NCI-H1092 treated with DMSO at 0.1 percent for 48 hours (cell line): ENCODE results near the gene CREB3L2.
"Not testable (repeated sequence)": the region's sequence is repeated elsewhere in the genome, so short reads cannot be mapped to it uniquely, and the experiment has no call there.

Source experiments
- DNase-seq: peaks from one replicate; lab custom pipeline; 2025; lab: John Stamatoyannopoulos, UW

Gene CREB3L2

DNA sequence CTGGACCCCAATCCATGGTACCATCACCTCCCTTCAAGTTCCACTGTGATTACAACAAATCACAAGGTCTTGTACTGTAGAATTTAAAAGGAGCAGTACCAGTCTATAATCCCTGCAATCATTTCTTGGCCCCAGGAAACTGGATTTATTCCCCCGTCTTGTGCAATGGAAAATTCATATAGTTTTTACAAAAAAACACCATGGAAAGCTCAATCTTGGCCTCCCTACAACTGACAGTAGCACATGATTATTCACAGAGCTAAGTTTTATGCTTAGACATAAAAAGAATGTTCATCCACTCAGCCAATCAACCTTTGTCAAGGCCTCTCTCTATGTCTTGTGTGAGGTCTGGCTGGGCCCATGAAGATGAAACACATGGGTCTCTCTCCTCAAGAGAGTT lies 165.3 kb downstream of the CREB3L2 start:
- no peak for DNase-seq

DNA sequence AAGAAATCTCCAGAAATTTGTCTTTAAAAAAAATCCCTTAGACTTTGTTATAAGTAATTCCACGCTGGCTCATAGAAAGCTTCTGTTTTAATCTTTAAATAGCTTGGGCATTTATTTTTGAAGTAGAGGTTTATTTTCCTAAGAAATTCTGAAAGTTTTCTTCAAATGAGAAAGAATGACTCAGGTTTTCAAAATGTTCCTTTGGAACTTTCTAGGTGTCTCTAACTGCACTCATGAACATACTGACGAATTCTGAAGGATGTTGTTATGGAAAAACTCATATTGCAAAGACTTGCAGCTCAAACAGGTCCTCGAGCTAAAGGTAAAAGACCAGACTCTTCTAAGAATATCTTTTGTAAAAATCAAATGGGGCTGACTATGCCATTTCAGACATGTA lies 165.8 kb downstream of the CREB3L2 start:
- no peak for DNase-seq

DNA sequence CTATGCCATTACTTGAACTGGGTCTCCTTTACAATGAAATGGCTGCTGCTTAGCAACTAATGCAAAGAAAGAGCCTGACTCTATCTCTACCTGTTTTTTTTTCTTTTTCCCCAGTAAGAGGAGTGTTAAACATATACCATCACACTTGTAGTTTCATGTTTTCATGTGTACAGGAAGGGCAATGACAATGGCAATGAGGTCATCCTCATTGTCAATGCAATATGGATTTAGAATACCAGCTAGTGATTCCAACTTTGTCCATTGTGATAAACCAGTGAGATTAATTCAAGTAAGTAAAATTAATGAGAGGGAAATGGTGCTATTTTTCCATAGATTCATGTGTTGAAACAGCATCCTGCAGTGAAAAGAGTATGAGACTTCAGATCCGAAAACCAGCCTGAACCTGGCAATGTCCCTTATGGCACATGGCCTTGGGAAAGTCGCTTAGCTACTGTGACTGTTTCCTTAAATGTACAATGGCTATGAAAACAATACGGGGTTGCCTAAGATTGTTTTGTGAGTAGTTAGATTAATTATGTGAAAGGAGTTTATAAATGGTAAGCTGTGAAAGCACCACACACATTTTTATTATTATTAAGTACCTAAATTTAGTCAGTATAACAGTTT lies 166.3 kb downstream of the CREB3L2 start:
- no peak for DNase-seq

DNA sequence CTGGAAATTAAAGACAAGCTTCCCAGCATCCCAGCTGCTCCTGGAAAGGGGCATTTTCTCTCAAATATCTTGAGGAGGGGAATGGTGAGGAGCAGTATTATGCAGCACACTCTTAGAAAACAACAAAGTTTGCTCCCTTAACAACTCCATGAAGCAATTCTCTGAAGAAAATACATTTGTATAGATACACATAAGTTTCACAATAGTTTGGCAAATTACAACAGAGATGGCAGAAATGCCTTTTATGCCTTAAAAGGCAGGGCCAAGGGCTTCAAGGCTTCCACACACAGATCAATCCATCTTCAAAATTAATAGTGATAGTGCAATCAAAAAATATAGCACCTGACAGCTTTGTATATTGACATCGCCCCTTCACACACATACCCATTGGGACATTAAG lies 167.3 kb downstream of the CREB3L2 start:
- no peak for DNase-seq

DNA sequence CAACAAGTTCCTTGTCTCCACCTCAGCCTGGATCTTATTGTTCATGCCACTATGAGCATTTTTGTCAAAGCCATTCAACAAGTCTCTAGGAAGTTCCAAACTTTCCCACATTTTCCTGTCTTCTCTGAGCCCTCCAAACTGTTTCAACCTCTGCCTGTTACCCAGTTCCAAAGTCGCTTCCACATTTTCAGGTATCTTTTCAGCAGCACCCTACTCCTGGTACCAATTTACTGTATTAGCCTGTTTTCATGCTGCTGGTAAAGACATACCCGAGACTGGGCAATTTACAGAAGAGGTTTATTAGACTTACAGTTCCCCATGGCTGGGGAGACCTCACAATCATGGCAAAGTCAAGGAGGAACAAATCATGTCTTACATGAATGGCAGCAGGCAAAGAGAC lies 168.9 kb downstream of the CREB3L2 start:
- DNase-seq, result not testable (repeated sequence)

DNA sequence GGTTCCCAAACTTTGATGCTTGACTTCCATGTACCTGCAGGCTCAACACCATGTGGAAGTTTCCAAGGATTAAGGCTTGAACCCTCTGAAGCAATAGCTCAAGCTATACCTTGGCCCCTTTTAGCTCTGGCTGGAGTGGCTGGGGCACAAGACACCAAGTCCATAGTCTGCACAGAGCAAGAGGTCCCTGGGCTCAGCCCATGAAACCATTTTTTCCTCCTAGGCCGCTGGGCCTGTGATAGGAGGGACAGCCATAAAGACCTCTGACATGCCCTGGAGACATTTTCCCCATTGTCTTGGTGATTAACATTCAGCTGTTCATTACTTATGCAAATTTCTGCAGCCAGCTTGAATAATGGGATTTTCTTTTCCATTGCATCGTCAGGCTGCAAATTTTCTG lies 169.5 kb downstream of the CREB3L2 start:
- DNase-seq, result no peak

DNA sequence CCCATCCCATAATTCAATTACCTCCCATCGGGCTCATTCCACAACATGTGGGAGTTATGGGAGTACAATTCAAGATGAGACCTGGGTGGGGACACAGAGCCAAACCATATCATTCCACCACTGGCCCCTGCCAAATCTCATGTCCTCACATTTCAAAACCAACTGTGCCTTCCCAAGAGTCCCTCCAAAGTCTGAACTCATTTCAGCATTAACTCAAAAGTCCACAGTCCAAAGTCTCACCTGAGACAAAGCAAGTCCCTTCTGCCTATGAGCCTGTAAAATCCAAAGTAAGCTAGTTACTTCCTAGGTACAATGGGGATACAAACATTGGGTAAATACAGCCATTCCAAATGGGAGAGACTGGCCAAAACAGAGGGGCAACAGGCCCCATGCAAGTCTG lies 170.3 kb downstream of the CREB3L2 start:
- DNase-seq, result not testable (repeated sequence)

DNA sequence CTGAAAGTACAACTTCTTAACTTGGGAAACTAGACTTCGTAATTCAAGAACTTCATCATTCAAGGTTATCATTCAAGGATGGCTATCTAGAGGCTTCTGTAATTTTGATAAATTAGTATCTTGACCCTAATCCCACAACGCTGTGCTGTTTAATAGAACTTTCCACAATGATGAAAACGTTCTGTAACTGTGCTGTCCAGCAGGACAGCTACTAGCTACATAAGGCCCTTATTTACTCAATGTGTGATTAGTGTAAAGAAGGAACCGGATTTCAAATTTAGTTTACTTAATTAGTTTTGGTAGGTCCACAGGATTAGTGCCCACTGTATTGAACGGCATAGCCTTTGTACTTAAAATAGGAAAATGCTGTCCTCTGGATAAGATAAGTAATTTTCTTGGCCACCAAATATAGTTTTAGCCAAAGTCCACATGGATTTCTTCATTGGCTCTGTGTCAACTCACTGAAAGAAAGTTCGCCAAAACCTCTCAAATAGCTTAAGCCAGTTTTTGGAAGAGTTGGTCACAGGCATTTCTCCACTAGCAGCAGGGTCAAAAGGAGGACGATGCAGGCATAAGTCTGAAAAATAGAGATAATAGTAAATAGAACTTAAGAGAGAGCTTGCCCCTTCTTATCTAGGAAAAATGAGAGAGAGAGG lies 172.4 kb downstream of the CREB3L2 start:
- no peak for DNase-seq

DNA sequence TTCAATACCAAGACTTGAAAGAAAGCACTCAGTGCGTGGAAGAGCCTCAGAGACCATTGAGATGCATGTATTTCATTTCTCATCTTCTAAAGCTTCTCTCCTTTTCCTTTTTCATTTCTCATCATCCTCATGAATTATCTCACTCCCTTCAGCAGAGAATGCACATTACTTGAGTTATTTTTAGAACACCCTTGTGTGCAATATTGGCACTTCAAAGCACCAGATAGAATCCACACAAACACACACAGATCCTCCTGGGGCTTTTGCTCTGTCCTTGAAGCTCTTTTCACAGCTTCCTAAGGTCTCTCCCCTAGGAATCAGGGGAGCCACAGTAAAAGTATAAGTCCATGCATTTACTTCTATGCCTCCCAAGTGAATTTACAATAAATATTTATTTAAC lies 173.4 kb downstream of the CREB3L2 start:
- DNase-seq, result no peak

DNA sequence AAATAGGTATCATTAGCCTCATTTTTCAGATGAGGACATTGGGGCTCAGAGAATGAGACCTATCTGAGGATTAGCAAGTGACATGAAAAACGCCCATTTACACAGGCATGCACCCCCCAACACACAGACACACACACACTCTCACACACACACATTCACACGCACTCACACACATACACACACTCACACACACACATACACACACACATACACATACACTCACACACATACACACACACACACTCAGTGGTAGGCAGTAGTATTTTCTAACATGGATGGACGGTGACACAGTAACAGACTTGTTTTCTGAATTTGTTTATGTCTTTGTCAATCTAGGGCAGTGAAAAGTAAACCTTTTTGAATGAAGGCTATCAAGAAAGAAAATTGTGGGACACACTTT lies 176.4 kb downstream of the CREB3L2 start:
- no peak for DNase-seq
